Right cardiac atrium (tissue), 5 donors: ENCODE measurements around the gene NANP. TPM values are rescaled to one million over a fixed set of nuclear protein-coding genes. Genes with fewer than 3 reads are reported as not detected.
"Not testable (repeated sequence)": the region's sequence is repeated elsewhere in the genome, so short reads cannot be mapped to it uniquely, and the experiment has no call there.

ENCODE experiments used
- ATAC-seq, 2 donors: fragments of 200-7000 bp; cut with Tn5 transposase; one replicate each; pipeline versions ENCODE4 v1.8.0 to v1.9.1; 2020; ENCODE audit warnings: moderate library complexity in 2 of 2, mild to moderate bottlenecking in 1 of 2
- DNase-seq, 3 donors: peaks; one replicate each; pipeline ENCODE4 v3.0.0-alpha.2; 2020
- H3K27ac ChIP-seq: one replicate; pipeline ENCODE4 v1.5.1; 2013; ENCODE audit warnings: mild to moderate bottlenecking, low read length, control low read depth, moderate library complexity
- H3K27me3 ChIP-seq: one replicate; pipeline ENCODE4 v1.6.1; 2013; ENCODE audit not compliant: control insufficient read depth, insufficient read depth
- H3K4me1 ChIP-seq: one replicate; pipeline ENCODE4 v1.6.1; 2013; ENCODE audit warnings: low read length; ENCODE audit not compliant: control insufficient read depth, insufficient read depth
- H3K4me3 ChIP-seq: one replicate; pipeline ENCODE4 v1.5.1; 2013; ENCODE audit warnings: low read length, control low read depth
- H3K9me3 ChIP-seq: one replicate; pipeline ENCODE4 v1.6.1; 2013; ENCODE audit warnings: low read length; ENCODE audit not compliant: control insufficient read depth
- WGBS: extraction: QIAGEN DNeasy Blood & Tissue Kit; methylation state at CpG from one replicate; pipeline ENCODE4 v1.1.7; 2013; 5-methylcytosine and 5-hydroxymethylcytosine counted together
- intact Hi-C, 4 donors: fragments of 100-400 bp; cut with DNase I; formaldehyde crosslinking; loops; one replicate each; pipeline versions ENCODE4 v1.11.0 to v1.14.0; 2022 to 2023
- polyA plus RNA-seq: library from polyadenylated mRNA; stranded (reverse); fragments of 200-250 nt; gene quantifications from one replicate; pipeline ENCODE4 v1.2.3, GENCODE V29; 2013
- total RNA-seq, 4 donors: library from RNA; stranded (reverse); fragmentation: NEBNext Ultra II Directional; extraction: Animal tissue kit (Norgen Biotek cat#: 25700); gene quantifications; one replicate each; pipeline ENCODE4 v1.2.1, GENCODE V29; 2021
- donor health status: healthy with polysubstance abuse.
- donor health status: DM: no; HTN: yes; CAD: no.
- donor health status: DM: no; HTN: no; CAD: no.
- donor health status: DM: no; HTN: yes; CAD: no; lungs with severe emphysema.
- donor health status: DM: yes; HTN: yes; CAD: no.

Gene NANP
- total and polyA plus RNA-seq, 5 donors, result 1.8 to 5.1 (median 3.8) TPM

DNA sequence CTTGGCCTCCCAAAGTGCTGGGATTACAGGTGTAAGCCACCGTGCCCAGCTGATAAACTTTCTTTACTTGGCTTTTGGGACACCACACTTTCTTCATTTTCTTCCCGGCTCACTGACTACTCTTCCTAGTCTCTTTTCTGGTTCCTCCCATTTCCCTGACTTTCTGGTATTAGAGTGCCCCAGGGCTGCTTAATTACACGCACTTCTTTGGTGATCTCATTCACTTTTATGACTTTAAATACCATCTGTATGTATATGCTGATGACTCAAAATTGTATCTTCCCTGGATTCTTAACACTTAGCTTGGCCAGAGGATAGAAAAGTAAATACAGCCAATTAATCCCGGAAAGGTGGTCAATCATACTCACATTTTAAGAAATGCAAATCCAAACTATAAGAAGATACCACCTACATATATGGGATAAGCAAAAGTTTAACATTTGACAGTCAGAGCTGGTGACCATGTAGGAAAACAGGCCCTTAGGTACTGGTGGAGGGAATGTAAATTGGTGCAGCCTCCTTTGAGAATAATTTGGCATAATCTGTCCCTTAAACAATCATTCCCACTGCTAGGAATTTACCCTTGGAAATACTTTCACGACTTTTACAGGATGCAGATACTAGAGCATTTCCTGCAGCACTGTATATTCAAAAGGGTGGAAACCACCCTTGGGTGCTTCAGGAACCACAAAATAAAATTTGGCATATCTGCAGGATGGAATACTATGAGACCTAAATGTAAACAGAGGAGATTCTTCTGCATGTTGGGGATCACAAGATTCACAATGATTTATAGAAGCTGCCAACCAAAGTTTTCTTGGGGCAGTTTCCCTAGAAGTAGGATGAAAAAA lies 9.4 kb upstream of the NANP start:
- H3K4me1 ChIP-seq, result no peaks in the 10 kb centered on the region
- H3K27ac ChIP-seq, result no peak overlapping the region
- intact Hi-C loops, result no loop called here
- WGBS, result 81% methylated on average over 5 of the region's 5 CpGs
- H3K9me3 ChIP-seq, result no peaks in the 10 kb centered on the region
- H3K4me3 ChIP-seq, result no peak overlapping the region
- DNase-seq (no peak), ATAC-seq (no peak)
- H3K27me3 ChIP-seq, result no peaks in the 10 kb centered on the region

DNA sequence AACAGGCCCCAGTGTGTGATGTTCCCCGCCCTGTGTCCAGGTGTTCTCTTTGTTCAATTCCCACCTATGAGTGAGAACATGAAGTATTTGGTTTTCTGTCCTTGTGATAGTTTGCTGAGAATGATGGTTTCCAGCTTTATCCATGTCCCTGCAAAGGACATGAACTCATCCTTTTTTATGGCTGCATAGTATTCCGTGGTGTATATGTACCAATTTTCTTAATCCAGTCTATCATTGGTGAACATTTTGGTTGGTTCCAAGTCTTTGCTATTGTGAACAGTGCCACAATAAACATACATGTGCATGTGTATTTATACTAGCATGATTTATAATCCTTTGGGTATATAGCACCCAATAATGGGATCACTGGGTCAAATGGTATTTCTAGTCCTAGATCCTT lies 6.8 kb upstream of the NANP start:
- intact Hi-C loops, result not testable (repeated sequence)

DNA sequence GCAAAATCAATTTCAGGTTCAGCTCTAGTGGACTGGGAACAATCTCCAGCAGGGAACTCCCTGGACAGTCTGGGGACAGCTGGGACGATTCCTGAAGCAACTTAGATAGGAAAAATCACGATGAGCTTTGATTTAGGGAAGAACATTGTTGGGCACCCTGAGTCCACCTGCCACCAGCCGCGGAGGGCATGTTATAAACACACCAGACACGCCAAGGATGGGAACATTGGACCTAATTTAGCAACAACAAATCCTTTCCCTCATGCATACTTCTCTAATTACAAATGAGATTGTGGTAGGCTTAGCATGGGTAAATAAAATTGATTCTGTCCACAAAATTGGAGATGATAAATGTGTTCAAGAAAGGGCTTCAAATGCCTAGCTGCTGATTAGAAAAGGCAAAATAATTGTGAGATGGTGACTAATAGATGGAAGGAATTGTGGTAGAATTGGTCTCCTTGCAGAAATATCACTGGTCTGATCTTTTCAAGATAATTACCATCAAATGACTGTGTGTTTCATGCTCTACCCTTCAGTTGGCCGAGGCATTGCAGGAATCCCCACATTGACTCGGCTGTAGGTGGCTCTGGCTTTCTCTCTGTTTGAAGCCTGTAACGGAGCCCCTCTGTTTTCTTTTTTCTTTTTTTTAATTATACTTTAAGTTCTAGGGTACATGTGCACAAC lies 6.1 kb upstream of the NANP start:
- Histone ChIP-seq H3K4me3 (no peak overlapping the region), H3K9me3 (no peaks in the 10 kb centered on the region), H3K4me1 (no peaks in the 10 kb centered on the region), H3K27ac (no peak overlapping the region), H3K27me3 (no peaks in the 10 kb centered on the region)
- DNase-seq, result no peak
- 86% methylated on average over 8 of the region's 8 CpGs for WGBS
- intact Hi-C loops, result loop anchor here in 1 of 4 donors (10.0 kb wide), 1 partner anchor 55 kb away; no protein-coding TSS in a partner anchor
- ATAC-seq, result no peak

More for the DNA sequence above, 6.8 kb upstream of the NANP start:
- not testable (repeated sequence) for DNase-seq, H3K4me3 ChIP-seq, ATAC-seq, H3K4me1 ChIP-seq, H3K27me3 ChIP-seq, H3K27ac ChIP-seq, H3K9me3 ChIP-seq
- WGBS, result 99% methylated on average over 2 of the region's 2 CpGs

DNA sequence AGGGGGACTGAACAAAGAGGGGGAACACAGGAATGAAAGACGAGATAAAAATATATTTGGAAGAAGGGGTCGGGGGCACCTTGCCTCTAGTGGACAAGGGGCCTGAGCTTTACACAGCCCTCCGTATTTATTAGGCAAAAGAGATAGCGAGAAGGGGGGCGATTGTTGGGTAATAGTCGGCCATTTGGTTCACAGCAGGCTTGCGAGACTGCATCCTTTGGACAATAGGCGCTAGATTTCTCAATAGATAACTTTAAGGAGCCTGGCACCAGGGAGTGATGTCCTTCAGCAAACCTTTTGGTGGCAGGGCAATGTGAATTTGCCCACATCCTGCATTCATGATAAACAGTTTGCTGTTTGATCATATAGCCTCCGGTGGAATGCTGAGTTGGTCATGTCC lies 3.0 kb upstream of the NANP start:
- no peaks in the 10 kb centered on the region for H3K9me3 ChIP-seq
- whole genome bisulfite sequencing, result 76% methylated on average over 9 of the region's 9 CpGs
- H3K4me1 ChIP-seq, result peaks cover 2% of the 10 kb centered on the region
- ATAC-seq, result no peak
- no peak overlapping the region for H3K27ac ChIP-seq
- no peak for DNase-seq
- H3K27me3 ChIP-seq, result no peaks in the 10 kb centered on the region
- intact Hi-C loops, result loop anchor here in 1 of 4 donors (10.0 kb wide), 1 partner anchor 58 kb away; no protein-coding TSS in a partner anchor
- no peak overlapping the region for H3K4me3 ChIP-seq

DNA sequence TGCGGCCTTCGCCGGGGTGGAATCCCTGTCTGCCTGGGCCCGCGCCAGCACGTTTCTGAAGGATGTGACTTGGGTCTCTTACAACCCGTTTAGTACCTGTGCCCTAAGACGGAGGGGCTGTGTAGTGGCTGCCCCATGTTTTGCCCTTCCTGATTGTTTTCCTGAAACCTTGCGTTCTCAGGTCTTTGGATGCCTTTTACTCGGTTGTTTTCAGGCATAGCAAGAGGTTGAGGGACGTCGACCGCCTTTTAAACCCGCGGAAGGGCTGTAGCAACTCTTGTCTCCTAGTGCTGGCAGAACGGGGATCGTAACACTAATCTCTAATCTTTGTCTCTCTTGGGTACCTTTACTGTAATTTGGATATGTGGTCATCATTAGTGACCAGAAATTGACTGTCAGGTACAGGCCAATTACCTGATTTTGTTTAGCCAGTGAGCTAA lies 706 bp upstream of the NANP start:
- WGBS, result 40% methylated on average over 17 of the region's 17 CpGs
- peak overlapping the region; percentile 65 for H3K4me3 ChIP-seq
- DNase-seq (no peak), ATAC-seq (no peak)
- H3K27ac ChIP-seq, result peak overlapping the region; percentile 87
- H3K4me1 ChIP-seq, result peaks cover 2% of the 10 kb centered on the region
- no peaks in the 10 kb centered on the region for H3K27me3 ChIP-seq
- no peaks in the 10 kb centered on the region for H3K9me3 ChIP-seq
- intact Hi-C loops, result loop anchor here in 1 of 4 donors (10.0 kb wide), 1 partner anchor 60 kb away; no protein-coding TSS in a partner anchor

DNA sequence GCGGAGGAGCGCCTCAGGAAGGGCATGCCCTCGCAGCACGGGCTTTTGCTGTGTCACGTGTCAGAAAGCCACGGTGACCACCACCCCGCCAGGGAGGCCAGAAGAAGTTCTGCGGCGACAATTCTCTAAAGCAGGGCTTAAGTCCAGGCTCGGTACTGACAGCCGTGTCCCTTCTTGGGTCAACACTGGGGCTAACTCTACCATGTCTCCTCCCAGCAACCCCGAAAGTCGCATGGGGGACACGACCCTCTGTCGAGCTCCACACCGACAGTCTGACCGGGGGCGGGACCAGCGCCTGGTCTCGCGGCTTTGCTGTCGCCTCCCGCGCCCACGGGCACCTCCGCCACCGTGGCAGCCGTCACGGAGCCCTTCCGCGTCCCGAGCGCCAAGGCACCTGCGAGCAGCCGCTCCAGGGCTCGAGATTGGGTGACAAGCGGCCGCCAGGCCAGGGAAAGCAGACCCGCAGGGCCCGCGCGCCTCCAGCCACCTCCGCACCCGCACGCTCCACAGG lies 534 bp downstream of the NANP start:
- no peaks in the 10 kb centered on the region for H3K9me3 ChIP-seq
- H3K4me3 ChIP-seq, result peak overlapping the region; percentile 65
- DNase-seq, result peak; percentile 46 to 82 (median 78)
- intact Hi-C loops, result loop anchor here in 1 of 4 donors (10.0 kb wide), 1 partner anchor 62 kb away; no protein-coding TSS in a partner anchor
- H3K27ac ChIP-seq, result peak overlapping the region; percentile 48
- ATAC-seq, result peak; percentile 56 to 69
- WGBS, result under 1% methylated on average over 45 of the region's 45 CpGs
- H3K27me3 ChIP-seq, result no peaks in the 10 kb centered on the region
- H3K4me1 ChIP-seq, result peaks cover 2% of the 10 kb centered on the region

DNA sequence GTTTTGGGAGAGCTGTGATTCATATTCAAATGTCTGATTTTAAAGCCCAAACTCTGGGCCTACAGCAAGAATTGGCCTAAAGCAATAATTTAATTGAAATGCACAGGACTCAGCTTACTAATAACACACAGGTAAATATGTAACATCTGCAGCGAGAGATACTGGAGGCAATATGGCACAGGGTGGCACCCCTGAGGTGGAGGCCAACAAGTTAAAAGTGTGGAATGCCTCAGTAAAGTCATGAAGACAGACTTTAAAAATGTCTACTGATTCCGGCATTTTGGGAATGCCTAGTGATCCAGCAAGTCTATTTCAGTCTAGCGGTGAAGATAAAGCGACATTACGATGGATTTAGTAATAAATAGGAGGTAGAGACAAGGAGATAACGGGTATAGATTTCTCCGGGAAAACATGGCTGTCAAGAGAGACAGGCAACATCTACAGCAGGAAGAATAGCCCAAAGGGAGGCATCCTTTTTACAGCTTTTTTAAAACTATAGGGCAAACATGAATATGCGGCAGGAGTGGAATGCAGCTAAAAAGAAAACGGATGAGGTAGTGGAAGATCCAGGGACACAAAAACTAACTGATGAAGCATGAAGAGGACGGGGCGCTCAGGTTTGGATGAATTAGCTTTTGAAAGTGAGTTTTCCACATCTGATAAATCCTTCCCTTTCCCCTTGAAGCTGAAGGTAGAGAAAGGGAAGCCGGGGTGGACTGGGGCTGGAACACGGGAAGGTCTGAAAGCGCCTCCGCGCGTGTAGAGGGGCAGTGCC lies 1.2 kb downstream of the NANP start:
- H3K27me3 ChIP-seq, result no peaks in the 10 kb centered on the region
- ATAC-seq (no peak), DNase-seq (no peak)
- no peak overlapping the region for H3K27ac ChIP-seq
- peaks cover 2% of the 10 kb centered on the region for H3K4me1 ChIP-seq
- WGBS, result 24% methylated on average over 17 of the region's 17 CpGs
- peak overlapping the region; percentile 65 for H3K4me3 ChIP-seq
- H3K9me3 ChIP-seq, result no peaks in the 10 kb centered on the region
- intact Hi-C loops, result loop anchor here in 1 of 4 donors (10.0 kb wide), 1 partner anchor 62 kb away; no protein-coding TSS in a partner anchor

DNA sequence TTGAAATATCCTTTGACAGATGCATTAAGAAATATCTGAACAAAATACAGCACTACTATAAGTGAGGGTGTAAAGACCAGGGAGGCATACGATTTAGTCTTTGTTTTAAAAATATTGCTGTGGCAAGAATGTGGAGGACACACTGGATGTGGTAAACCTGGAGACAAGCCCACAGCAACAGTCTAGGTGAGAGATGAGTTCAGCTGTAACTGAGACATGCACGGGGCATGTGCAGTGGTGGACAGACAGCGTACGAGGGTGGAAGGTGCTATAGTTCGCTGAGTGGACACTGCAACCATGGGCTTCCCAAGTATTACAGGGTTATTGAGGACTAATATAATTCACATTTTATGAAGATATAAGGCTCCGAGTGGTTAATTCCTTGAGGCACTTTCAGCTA lies 1.8 kb downstream of the NANP start:
- H3K4me3 ChIP-seq, result no peak overlapping the region
- H3K9me3 ChIP-seq, result no peaks in the 10 kb centered on the region
- 89% methylated on average over 6 of the region's 6 CpGs for WGBS
- intact Hi-C loops, result loop anchor here in 1 of 4 donors (10.0 kb wide), 1 partner anchor 63 kb away; no protein-coding TSS in a partner anchor
- H3K4me1 ChIP-seq, result peaks cover 2% of the 10 kb centered on the region
- H3K27ac ChIP-seq, result no peak overlapping the region
- ATAC-seq (no peak), DNase-seq (no peak)
- no peaks in the 10 kb centered on the region for H3K27me3 ChIP-seq

DNA sequence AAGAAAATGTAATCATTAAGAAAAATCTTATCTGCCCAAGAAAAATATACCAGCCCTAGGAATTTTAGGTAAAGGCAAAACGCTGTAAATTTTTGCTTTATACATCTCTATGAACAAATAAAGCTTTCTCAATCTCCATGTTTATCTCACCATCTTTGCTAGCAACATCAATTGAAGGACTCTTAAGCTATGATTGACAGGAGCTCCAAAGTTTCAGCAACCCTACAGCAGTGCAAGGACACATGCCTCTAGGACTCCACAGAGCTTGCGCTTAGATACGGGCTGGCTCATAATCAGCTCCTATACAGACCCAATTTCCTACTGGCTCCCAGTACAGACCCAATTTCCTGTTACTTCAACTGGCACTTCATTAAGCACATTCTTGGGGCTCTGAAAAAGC lies 4.3 kb downstream of the NANP start:
- H3K9me3 ChIP-seq, result no peaks in the 10 kb centered on the region
- intact Hi-C loops, result no loop called here

DNA sequence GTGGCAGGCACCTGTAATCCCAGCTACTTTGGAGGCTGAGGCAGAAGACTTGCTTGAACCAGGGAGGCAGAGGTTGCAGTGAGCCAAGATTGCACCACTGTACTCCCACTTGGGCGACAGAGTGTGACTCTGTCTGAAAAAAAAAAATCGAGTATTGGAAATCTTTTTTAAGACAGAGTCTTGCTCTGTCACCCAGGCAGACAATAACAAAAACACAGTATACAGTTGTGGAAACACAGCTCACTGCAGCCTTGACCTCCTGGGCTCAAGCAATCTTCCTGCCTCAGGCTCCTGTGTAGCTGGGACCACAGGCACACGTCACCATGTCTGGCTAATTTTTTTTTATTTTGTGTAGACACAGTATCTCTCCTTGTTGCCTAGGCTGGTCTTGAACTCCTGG lies 15.0 kb downstream of the NANP start:
- Histone ChIP-seq H3K4me1 (no peaks in the 10 kb centered on the region), H3K27me3 (no peaks in the 10 kb centered on the region), H3K4me3 (no peak overlapping the region), H3K9me3 (no peaks in the 10 kb centered on the region), H3K27ac (no peak overlapping the region)
- intact Hi-C loops, result loop anchor here in 1 of 4 donors (10.0 kb wide), 1 partner anchor 64 kb away; no protein-coding TSS in a partner anchor
- DNase-seq (no peak), ATAC-seq (no peak)
- WGBS, result 74% methylated on average over 3 of the region's 3 CpGs

More for the DNA sequence above, 4.3 kb downstream of the NANP start:
- Histone ChIP-seq H3K27ac (no peak overlapping the region), H3K4me1 (peaks cover 2% of the 10 kb centered on the region), H3K4me3 (no peak overlapping the region), H3K27me3 (no peaks in the 10 kb centered on the region)
- 95% methylated on average over 3 of the region's 3 CpGs for WGBS
- no peak for ATAC-seq
- DNase-seq, result no peak
